ENCODE results near the gene OR4K15.
"Not testable (repeated sequence)": the region's sequence is repeated elsewhere in the genome, so short reads cannot be mapped to it uniquely, and the experiment has no call there.

The OR4K15 gene, protein sequence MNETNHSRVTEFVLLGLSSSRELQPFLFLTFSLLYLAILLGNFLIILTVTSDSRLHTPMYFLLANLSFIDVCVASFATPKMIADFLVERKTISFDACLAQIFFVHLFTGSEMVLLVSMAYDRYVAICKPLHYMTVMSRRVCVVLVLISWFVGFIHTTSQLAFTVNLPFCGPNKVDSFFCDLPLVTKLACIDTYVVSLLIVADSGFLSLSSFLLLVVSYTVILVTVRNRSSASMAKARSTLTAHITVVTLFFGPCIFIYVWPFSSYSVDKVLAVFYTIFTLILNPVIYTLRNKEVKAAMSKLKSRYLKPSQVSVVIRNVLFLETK

DNA sequence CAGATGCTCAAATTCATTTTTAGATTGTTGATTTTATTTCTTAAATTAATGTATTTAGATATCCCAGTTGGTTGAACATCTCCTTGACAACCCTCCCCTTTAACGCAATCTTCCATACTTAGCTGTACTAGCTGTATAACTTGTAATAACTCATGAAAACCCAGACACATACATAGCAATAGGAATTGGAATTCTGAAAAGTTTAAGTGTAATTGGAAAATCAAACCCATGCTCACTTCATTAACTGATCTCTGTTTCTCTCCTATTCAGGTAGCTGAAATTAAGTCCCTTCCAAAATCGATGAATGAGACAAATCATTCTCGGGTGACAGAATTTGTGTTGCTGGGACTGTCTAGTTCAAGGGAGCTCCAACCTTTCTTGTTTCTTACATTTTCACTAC lies at the start of gene OR4K15:
TSS of gene OR4K15 (plus strand) at position 301 of the 400 bp plus-strand sequence. CDS start at position 301, 0 bp downstream.
- no peak for DNase-seq

DNA sequence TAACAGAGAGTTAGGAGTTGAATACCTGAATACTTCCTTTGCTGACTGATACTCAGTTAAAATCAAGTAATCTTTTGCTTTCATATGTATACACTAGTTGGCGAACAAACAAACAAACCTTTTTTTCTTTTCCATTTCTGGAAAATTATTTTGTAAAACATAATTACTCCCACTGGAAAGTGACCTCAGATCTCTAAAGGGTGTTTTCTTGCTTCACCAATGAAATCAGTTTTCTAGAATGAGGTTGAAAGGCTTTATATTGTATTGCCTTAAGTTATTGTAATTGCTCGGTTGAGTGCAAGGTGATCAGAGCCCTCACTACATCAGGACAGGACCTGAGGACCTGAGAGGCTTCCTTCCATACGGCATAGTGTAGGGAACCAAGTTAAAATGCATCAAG lies 44.8 kb upstream of the OR4K15 start, which contains the start of gene OR4K1:
TSS of gene OR4K1 (plus strand) at position 301 of the 400 bp plus-strand sequence. CDS start 4,750 bp downstream, outside the sequence.
- no peak for DNase-seq

DNA sequence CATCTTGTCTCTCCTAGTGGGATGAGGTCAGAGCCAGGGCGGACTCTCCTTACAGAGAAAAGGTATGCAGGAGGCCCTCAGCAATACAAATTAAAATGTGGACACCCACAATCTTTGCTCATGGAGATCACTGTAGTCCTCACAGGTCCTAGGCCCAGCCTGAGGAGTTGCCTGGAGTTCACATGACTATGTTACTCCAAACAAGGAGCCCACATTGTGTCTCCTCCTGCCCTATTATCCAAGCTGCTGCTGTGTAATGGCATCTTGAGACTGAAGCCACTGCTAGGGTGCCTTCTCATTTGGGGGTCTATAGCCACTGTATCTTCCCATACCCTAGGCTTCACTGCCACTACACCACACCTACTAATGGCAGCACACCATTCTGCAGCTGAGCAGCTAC lies 33.7 kb upstream of the OR4K15 start:
- no peak for DNase-seq

DNA sequence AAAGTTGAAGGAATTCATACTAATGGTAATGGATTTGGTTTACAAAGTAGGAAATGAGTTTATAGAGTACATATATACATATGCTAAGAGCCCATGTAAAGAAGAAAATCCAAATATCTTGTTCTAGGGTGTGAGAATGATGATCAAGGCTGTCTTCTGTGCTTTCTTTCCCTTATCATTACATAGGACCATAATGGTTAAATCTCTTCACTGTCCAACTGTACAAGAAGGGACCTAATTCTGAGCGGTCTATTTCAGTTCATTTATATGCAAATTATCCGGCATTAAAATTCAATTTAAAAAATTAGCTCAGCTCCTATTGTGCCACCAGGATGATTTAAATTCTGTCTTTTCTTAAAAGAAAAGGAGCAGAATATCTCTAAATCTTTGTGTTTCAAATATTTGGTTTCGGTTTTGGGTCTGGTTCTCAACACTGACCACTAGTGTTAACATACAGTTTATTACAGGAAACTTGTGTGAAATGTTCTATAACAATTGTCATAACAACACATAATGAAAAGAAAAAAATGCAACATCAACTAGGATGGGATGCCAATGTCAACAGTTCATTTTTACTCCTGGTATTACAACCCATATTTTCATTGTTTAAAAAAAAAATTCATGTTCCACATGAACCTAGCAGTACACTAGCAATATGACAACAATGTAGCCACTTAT lies 27.8 kb upstream of the OR4K15 start:
- DNase-seq: no peak

DNA sequence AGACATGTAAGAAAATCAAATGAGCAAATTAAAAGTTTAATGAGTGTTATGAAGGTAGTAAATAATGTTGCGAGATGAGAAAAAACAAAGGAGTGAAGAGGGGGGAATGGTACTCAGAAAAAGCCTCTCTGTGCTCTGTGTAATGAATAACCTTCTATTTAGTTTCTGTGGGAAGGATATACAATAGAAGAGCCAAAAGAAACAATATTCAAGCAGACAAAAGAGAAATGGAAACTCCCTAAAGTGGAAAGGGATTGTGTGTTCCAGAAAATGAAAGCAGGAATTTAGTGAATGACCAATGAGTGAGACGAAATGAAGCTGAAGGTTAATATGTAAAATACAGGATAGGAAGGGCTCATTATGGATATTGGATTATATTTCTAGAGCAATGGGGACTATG lies 26.2 kb upstream of the OR4K15 start:
- no peak for DNase-seq

DNA sequence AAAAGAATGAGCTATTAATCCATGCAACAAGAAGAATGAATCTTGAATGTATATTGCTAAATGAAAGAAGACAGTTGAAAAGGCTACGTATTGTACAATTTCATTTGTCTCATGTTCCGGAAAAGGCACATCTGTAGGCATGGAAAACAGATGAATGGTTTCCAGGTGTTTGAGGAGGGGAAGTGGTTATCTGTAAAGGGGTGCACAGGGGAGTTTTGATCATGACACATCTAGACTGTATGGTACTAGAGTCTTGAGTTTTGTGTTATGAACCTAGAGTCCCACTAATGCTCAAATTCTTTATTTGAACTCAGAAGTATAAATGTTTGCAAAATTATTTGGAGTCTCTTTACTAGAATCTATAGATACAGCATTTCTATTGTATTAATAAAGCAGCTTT lies 5.7 kb upstream of the OR4K15 start:
- DNase-seq: not testable (repeated sequence)

DNA sequence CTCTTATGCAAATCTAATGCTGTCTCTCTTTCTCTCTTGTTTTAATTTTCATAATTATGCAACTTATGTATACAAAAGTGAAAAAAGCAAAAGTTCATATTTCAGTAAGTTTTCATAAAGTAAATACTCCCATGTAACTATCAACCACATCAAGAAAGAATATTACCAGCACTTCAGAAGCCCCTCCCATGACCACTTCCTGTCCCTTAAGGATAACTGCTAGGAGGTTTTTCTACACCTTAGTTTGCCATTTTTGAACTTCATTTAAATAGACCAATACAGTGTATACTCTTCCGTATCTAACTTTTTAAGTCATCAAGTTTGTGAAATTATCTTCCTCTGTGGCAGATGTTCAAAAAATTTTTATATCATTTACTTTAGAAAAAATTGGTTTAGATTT lies 547 bp upstream of the OR4K15 start:
- DNase-seq: no peak

DNA sequence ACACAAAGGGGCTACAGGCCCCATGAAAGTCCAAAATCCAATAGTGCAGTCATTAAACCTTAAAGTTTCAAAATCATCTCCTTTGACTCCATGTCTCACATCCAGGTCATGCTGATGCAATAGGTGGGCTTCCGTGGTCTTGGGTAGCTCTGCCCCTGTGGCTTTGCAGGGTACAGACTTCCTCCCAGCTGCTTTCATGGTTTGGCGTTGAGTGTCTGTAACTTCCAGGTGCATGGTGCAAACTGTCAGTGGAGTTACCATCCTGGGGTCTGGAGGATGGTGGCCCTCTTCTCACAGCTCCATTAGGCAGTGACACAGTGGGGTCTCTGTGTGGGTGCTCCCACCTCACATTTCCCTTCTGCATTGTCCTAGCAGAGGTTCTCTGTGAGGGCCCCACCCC lies 18.0 kb downstream of the OR4K15 start:
- no peak for DNase-seq

DNA sequence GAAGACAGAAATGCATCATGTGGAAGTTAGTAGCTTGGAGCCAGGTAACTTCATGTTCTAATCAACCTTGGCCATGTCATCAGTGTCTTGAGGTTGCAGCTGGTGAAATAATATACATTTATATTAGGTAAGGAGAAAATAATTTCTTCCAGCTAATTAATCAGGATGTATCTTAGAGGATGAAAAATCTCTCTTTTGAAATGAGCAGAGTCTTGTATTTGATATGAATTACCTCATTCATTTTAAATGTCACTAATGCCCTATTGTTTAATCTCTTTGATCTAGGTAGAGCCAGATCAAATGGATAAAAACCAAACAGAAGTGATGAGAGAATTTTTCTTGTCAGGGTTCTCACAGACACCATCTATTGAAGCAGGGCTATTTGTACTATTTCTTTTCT lies 26.5 kb downstream of the OR4K15 start, which contains the start of gene OR4Q2:
TSS of gene OR4Q2 (plus strand) at position 301 of the 400 bp plus-strand sequence.
- DNase-seq: no peak

DNA sequence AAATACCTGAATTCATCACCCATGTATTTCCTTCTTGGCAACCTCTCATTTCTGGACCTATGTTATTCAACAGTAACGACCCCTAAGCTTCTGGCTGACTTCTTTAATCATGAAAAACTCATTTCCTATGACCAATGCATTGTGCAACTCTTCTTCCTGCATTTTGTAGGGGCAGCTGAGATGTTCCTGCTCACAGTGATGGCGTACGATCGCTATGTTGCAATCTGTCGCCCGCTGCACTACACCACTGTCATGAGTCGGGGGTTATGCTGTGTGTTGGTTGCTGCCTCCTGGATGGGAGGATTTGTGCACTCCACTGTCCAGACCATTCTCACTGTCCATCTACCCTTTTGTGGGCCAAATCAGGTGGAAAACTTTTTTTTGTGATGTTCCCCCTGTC lies 26.9 kb downstream of the OR4K15 start:
- DNase-seq: no peak

DNA sequence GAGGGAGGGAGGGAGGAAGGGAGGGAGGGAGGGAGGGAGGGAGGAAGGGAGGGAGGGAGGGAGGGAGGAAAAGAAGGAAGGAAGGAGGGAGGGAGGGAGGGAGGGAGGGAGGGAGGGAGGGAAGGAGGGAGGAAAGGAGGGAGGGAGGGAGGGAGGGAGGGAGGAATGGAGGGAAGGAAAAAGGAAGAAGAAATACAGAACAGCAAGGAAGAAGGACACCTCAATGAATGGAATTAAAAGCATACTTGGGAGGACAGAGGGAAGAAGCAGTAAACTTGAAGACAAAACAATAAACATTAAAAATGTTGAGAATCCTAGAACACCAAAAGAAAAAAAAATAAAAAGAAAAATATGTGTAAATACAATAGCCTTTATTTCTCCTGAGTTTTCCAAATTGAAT lies 32.8 kb downstream of the OR4K15 start:
- no peak for DNase-seq

DNA sequence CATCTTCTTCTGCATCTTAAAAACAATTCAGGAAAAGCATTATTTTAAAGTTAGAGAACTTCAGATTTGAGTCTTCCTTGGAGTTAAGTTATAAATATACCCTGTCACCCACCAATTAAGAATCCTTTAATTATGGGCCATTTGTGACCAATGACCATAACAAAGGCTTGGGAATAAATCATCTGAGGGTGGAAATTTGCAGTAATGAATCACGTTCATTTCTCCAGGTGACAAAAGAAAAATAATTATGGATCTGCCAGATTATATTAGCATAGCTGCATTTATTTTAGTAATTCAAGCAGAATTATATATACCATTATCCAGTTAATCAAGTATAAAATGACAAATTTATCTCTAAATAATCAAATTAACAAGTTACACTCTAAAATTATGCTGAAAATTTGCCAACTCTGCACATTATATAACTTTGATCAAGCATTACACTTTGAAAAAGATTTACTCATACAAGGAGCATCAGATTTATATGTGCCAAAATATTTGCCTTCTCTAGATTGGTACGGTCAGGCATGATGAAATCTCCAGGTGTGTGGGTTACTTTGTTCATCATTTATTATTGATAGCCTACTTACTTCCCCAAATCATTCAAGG lies 44.0 kb downstream of the OR4K15 start, which contains the start of gene OR4K14:
TSS of gene OR4K14 (minus strand) at position 51 of the 609 bp plus-strand sequence. CDS start 4,114 bp downstream, outside the sequence.
- DNase-seq: no peak

Data from femur (tissue), 1 donor.